Hippocampal formation (tissue), 2 donors: Measurements from ENCODE around the gene GFRA1.

Source experiments
- DNase-seq, 2 donors: peaks; one replicate each; lab custom pipeline; 2025; lab: John Stamatoyannopoulos, UW

GFRA1 gene

DNA sequence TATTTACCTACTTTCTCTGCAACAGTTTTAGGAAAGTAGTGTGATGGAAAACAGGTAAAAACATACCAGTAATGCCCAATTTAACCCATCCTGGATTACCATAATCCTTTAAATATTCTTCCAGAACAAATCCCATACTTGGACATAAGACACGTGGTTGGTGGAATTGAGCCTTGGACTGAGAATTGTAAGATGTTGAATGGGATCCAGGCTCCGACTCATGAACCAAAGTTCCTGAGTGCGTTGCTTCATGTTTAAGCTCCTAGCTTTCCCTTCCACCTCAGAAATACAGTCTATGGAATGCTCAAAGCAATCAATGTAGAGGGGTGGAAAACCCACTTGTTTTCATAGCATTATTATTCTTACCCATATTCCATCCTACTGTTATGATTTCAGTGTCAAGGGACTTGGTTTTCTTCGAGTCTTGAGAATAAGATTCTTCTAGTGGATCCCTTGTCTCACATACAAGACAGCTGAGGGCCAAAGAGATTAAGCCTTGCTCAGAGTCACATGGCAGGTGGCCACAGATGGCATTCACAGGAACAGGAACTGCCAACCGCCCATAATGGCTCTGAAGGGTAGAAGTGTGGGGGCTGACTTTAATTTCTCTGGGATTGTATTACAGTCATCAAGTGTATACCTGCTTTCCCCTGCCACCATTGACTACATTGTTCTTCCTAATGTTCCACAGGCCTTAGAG lies 171.2 kb downstream of the GFRA1 start:
- no peak for DNase-seq

- no peak for DNase-seq
Measured at GRCh38 chr10:116100984-116101383, 172.0 kb downstream of the GFRA1 start.

DNA sequence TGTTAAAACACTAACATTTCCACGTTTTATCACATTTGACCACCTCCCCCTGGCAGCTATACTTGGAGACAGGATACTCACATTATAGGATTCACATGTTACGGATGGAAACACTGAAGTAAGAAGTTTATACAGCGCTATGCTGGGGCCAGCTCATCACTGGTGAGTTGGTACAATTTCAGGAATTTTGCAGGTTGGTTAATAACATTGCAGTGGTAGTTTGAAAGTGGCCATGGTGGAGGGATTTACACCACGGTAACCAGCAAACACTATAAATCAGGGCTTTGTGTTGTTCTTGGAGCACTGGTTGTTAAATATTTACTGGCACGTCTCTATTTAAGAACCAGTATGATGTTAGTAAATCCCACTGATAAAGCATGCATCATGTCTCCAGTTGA lies 174.0 kb downstream of the GFRA1 start:
- no peak for DNase-seq

DNA sequence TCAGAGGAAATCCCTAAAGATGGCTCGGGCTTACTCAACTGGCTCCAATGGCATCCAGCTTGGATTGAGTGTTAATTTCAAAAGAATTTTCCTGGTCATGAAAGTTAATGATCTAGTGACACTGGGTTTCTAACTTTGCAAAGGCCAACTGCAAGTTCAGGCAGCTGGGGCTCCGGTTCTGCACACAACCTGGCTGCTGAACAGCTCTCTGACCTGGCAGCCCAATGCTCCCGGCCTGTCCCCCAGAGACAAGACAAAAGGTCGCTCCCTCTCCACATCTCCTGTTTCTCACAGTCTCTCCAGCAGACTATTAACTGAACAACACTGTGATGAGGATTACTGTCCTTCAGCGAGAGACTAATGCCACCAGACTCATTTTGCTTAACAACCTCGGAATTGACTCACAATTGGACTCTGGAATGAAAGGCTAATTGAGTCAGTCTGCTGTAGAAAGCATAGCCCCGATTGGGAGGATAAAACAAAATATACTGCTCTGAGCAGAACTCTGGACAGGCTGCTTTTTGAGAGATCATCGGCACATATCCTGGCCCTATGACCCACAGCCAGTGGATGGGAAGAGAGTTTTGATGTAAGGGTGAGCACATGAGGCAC lies 174.5 kb downstream of the GFRA1 start:
- DNase-seq = no peak

DNA sequence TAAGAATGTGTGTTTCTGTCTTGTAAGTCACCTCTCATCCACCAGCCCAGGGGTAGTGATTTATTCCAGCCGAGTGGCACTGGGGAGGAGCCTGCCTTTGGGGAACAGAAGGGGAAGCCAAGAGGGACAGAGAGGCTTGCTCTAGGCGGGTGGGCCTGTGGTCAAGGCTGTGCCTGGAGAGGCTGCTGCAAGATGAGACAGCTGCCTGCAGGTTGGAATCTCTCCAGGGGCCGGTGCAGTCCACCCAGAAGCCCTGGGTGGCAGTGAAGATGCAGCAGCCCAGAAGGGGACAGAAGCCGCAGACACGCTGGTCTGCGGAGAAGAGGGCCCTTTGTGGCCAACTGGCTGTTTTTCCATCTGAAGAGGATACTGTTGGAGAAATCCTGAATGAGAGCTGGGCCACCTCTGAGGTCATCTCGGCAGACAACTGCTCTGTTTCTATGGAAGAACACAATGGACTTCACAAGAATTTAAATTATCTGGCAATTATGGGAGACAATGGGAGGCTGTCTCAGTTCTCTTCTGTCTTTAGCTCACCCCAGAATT lies 175.7 kb downstream of the GFRA1 start:
- peak; percentile 44 to 64 for DNase-seq

DNA sequence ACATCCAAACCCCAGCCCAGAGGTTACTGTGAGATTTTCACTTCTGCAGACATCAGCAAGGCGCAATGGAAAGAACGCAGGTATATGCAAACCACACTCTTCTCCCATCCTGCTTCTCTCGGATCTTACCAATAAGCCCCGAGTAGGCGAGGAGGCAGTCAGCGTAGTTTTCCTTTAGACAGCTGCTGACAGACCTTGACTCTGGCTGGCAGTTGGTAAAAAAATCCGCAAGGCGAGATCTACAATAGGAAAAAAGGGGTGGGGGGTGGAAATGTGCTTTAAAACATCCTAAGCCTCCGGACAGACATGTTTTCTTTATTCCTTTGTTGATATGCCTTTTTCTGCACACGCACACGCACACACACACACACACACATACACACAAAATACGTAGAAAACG lies 176.5 kb downstream of the GFRA1 start:
- no peak for DNase-seq

DNA sequence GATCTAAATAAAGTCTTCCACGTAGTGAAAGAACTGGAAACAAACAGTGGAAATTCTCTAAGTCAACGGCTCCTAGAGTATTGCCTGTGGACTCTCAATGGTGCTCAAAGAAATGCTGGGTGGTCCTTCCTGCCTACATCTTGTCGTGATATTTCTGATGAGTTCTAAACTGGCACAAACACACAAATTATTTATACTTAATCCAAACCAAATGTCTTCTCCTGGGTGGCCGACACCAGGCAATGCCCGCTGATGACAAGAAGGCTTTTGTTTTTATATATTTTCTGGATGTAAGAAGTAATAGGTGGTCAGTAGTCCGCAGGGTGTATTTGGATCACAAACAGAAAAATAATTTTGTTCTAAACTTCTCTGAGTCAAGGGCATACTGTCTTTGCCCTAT lies 178.7 kb downstream of the GFRA1 start:
- DNase-seq = no peak

- DNase-seq = no peak
Measured at GRCh38 chr10:116093031-116093430, 180.0 kb downstream of the GFRA1 start.

- DNase-seq = no peak
Measured at GRCh38 chr10:116088985-116089384, 184.0 kb downstream of the GFRA1 start.

DNA sequence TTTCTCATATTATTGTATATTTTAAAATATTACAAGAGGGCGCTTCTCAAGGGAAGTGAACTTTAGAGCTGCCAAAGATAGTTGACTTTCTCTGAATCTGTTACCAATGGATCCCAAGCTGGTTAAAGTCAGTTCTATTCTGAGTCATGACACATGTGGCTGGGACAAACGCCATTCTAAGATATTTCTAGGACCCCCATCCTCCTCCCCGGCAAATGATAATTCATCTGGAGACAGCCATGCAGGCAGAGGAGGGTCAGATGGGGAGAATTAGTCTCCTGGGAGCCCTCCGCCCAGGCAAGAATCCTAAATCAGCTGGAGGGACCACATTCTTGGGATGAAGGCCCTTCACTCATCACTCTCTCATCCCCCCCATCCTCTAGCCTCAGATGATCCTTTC lies 187.7 kb downstream of the GFRA1 start:
- DNase-seq = no peak

GRCh38 chr10:116084161-116084560 lies 188.8 kb downstream of the GFRA1 start:
- DNase-seq = no peak

GRCh38 chr10:116083226-116083762 lies 189.7 kb downstream of the GFRA1 start:
- DNase-seq = no peak

DNA sequence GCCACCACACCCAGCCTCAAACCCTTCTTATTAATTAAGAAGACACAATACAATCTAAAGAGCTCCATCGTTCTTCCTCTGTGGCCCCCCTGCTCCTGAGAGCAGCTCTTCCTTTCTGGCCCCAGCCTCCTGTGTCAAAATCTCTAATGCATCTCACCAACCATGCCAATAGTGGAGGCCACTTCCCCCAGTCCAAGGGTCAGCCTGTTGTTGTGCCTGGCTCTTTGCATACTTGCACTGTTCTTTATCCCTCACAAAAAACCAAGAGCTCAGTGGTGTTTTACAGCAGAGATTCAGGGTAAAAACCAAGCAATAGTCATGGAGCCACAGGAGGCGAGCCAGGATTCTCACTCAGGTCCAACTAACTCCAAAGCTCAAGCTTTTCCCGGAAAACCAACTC lies 190.2 kb downstream of the GFRA1 start:
- DNase-seq = no peak

GRCh38 chr10:116082206-116082605 lies 190.8 kb downstream of the GFRA1 start:
- DNase-seq = no peak

DNA sequence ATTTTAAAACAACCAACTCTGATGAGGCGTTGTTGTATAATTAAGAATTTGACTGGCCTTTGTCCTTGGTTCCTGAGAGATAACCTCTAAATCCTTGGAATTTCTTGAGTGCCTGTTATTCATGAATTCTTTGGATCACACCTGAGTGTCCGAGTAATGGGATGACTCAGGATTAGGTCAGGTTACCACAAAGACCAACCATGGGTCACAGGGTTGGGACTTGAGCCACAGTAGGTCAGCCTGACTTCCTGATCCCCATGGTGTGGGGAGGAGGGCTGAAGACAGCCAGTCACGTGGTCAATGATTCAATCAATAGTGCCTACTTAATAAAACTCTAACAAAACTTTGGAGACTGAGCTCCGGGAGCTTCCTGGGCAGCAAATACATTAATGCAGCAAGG lies 192.5 kb downstream of the GFRA1 start:
- DNase-seq = no peak

DNA sequence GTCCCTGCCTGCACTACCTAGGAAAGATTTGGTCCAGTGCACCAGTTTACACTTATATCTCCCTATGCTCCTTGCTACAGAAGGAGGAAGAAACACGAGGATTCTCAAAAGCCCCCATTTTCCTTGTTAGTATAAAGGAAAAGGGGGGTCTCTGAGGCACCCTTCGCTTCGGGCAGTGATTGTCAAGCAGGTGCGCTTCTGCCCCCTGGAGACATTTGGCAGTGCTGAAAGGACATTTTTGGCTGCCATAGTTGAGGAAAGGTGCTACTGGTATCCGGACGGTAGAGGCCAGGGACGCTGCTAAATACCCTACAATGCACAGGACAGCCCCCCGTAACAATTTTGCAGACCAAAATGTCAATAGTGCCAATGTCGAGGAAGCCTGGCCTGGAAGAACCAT lies 193.7 kb downstream of the GFRA1 start:
- no peak for DNase-seq

GRCh38 chr10:116076621-116077020 lies 196.4 kb downstream of the GFRA1 start:
- DNase-seq = no peak

- no peak for DNase-seq
Measured at GRCh38 chr10:116073510-116073909, 199.5 kb downstream of the GFRA1 start.

GRCh38 chr10:116073001-116073400 lies 200.0 kb downstream of the GFRA1 start:
- DNase-seq = no peak

DNA sequence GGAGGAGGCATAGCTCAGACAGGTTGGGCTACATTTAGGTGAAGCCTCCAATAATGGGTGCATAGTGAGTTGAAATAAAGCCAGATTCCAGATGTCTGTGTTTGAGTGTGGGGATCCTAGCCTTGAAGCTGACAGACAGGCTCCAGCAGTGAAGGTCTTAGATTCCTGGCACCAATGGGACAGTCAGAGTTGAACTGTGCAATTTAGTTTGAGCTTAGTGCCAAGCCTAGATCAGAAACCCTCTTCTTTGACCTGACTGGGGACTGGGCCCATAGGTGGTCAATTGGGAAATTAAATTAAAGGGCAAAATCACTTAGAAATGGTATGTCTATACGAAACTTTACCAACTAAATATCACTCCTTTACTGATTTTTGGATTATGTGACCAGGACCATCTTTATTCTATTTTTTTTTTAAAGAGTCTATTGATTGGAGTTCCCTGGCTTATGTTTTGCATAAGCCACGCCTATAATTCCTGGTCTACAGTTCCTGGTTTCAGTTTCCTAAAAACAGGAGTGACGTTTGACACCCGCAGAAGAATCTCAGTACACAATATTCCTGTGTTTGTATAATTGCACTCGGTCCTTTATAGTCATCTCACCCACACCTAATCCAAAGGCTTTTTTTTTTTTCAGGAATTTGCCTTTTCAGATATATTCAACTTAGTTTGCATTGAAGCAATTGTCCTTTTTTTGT lies 201.4 kb downstream of the GFRA1 start:
- DNase-seq = no peak

DNA sequence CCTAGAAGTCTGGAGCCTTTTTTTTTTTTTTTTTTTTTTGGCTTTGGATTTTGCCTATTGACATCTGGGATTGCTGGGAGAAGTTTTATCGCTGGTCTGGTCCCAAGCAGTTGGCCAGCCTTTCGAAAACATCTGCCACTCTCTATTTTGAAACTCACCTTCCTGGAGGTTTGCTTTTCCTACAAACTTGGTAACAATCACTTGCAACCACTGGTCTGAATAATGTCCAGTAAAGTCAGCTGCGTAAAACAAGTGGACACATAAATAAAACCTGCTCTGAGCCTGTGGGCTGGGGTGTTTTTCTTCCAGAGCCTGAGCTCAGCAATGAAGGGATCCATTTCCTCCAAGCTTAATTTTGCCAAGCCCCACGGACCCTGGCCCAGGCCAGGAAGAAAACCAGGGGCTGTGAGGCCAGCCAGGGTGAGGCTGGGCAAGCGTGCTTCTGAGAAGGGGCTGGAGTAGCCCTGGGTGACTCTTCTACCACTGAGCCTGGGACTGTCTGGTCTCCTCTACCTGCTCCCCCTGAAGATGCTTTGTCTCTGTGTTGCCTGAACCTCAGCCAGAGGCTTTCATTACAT lies 202.2 kb downstream of the GFRA1 start:
- DNase-seq = no peak

DNA sequence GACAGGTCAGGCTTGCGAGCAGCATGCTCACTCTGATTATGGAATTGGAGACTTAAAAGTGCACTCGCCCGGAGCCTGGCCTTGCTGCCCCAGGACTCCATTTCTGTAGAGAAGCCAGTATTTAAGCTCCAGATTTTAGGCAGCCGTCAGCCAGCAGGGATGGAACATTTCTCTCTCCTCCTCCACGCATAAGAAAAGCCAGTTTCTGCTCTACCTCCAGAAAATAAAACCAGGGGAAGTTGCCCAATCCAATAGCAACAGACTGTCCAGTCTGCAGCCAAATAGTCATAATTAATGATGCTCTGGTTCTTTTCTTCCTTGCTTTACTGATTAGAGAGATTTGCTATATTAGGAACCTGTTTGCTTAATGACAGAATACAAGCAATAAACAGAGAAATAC lies 203.2 kb downstream of the GFRA1 start:
- no peak for DNase-seq
